ENCODE measurements around the gene CACUL1. TPM values are rescaled to one million over a fixed set of nuclear protein-coding genes. Genes with fewer than 3 reads are reported as not detected.
"Not testable (repeated sequence)": the region's sequence is repeated elsewhere in the genome, so short reads cannot be mapped to it uniquely, and the experiment has no call there.

CACUL1 gene
- total and polyA plus RNA-seq, 12 donors = 4.9 to 32.6 (median 24.4) TPM

GRCh38 chr10:118662228-118663035 lies 92.3 kb downstream of the CACUL1 start:
- Histone ChIP-seq H3K36me3 (no peaks in the 10 kb centered on the region), H3K27ac (no peak overlapping the region), H3K4me3 (no peak overlapping the region), H3K9me3 (peaks cover 0 to 34% (median 0%) of the 10 kb centered on the region in 11 donors), H3K4me1 (no peaks in the 10 kb centered on the region), H3K27me3 (peaks cover 0 to 28% (median 10%) of the 10 kb centered on the region in 7 donors)
- intact Hi-C loops (cut with DNase I) = loop anchor here in 1 of 10 donors (2.0 kb wide), 1 partner anchor 36 kb away; no protein-coding TSS in a partner anchor
- 85 to 87% methylated on average over 4 of the region's 4 CpGs for WGBS, 2 donors
- ATAC-seq (no peak), DNase-seq (no peak)
- no peak for TF ChIP-seq CTCF (IDR thresholded peaks at IDR 0.05)

- Histone ChIP-seq H3K27ac (no peak overlapping the region), H3K4me3 (no peak overlapping the region), H3K36me3 (no peaks in the 10 kb centered on the region), H3K9me3 (peaks cover 0 to 50% (median 0%) of the 10 kb centered on the region in 11 donors), H3K27me3 (peaks cover 0 to 13% (median 8%) of the 10 kb centered on the region in 7 donors), H3K4me1 (no peaks in the 10 kb centered on the region)
- 51 to 67% methylated on average over 3 of the region's 3 CpGs for whole genome bisulfite sequencing, 2 donors
- DNase-seq = no peak
- TF ChIP-seq CTCF (IDR thresholded peaks at IDR 0.05) = no peak
- ATAC-seq = no peak
- intact Hi-C loops (cut with DNase I) = no loop called here
Measured at GRCh38 chr10:118658762-118659161, 96.0 kb downstream of the CACUL1 start.

- H3K4me1 ChIP-seq; H3K27ac ChIP-seq; intact Hi-C loops (cut with DNase I); H3K4me3 ChIP-seq; H3K36me3 ChIP-seq; H3K27me3 ChIP-seq; ATAC-seq; DNase-seq: not testable (repeated sequence)
- peaks cover 0 to 50% (median 0%) of the 10 kb centered on the region in 11 donors for H3K9me3 ChIP-seq
- WGBS, 2 donors = 80 to 86% methylated on average over 1 of the region's 1 CpG
Measured at GRCh38 chr10:118658168-118658567, 96.6 kb downstream of the CACUL1 start.

- WGBS, 2 donors = 53 to 67% methylated on average over 1 of the region's 1 CpG
- H3K36me3 ChIP-seq; H3K4me3 ChIP-seq; DNase-seq; intact Hi-C loops (cut with DNase I); H3K27ac ChIP-seq; H3K4me1 ChIP-seq: not testable (repeated sequence)
- Histone ChIP-seq H3K9me3 (peaks cover 0 to 20% (median 0%) of the 10 kb centered on the region in 11 donors), H3K27me3 (peaks cover 0 to 13% (median 0%) of the 10 kb centered on the region in 7 donors)
- ATAC-seq = peak in 1 of 8 donors; percentile 55
Measured at GRCh38 chr10:118645294-118645693, 109.5 kb downstream of the CACUL1 start.

- no peak for TF ChIP-seq CTCF (IDR thresholded peaks at IDR 0.05)
- Histone ChIP-seq H3K4me3 (no peak overlapping the region), H3K9me3 (peaks cover 0 to 8% (median 0%) of the 10 kb centered on the region in 11 donors), H3K36me3 (no peaks in the 10 kb centered on the region), H3K4me1 (no peaks in the 10 kb centered on the region), H3K27me3 (peaks cover 0 to 13% (median 0%) of the 10 kb centered on the region in 7 donors), H3K27ac (no peak overlapping the region)
- WGBS, 2 donors = 60 to 67% methylated on average over 2 of the region's 2 CpGs
- DNase-seq (no peak), ATAC-seq (no peak)
- intact Hi-C loops (cut with DNase I) = no loop called here
Measured at GRCh38 chr10:118642228-118642627, 112.5 kb downstream of the CACUL1 start.
